ENCODE measurements around the gene GRPR. TPM values are rescaled to one million over a fixed set of nuclear protein-coding genes. Genes with fewer than 3 reads are reported as not detected.

The GRPR gene
- total and polyA plus RNA-seq, 2 of the 13 experiments (the other 11 are each of a cell fraction or from before 2014, with no cell fraction given): 0.04 to 0.05 TPM

DNA sequence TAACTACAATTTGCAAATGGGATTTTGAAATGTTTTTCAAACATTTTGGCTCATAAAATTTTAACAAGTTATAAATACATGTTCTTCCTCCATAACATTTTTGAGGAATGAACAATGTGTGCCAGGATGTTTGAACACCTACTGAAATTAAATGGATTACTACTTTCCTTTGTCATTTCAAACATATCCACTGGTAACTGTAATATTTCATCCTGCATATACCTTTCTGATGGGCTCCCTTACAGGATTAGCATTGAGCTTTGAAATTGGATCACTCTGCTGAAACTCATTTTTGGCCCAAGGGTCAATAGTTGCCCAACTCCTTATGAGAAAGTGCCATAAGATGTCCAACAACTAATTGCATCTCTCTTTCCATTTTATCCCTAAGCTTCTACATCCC lies 17.6 kb downstream of the GRPR start:
- no peak for ATAC-seq
- ChIA-PET POLR2A (no interaction called here), CTCF (ENCODE audit: low intra/inter-chr PET ratio, low total read pairs) (no interaction called here)
- H3K36me3 ChIP-seq (replicated peaks in 1 of 2; ENCODE audit: control insufficient read depth in 1 of 2, insufficient read depth in 2 of 2, low read length in 2 of 2): no peaks in the 10 kb centered on the region
- BruUV-seq (replicated peaks): no TSS peak
- no peak overlapping the region for H3K4me2 ChIP-seq (ENCODE audit: low read depth, low read length)
- no peaks in the 10 kb centered on the region for H3K27me3 ChIP-seq (ENCODE audit: control insufficient read depth in 1 of 2, insufficient read depth in 2 of 2, low read length in 2 of 2)
- no peak for DNase-seq (ENCODE audit: low spot score)
- in situ Hi-C loops (cut with HindIII; ENCODE audit: extremely low pct_ligation_motif_present, low pct_unique_long_range_greater_than_20kb) (no loop called here), intact Hi-C loops (cut with micrococcal nuclease; ENCODE audit: unreplicated experiment) (no loop called here)
- no peaks in the 10 kb centered on the region for H3K79me2 ChIP-seq (ENCODE audit: insufficient read depth, low read length)
- no peak overlapping the region for H3K4me3 ChIP-seq (replicated peaks in 1 of 3; ENCODE audit: insufficient read depth in 1 of 3, low read depth in 2 of 3, low read length in 3 of 3)
- H3K27ac ChIP-seq (ENCODE audit: extremely low read length, insufficient read depth, low read length): no peak overlapping the region
- H3K9me3 ChIP-seq (ENCODE audit: low read length): no peaks in the 10 kb centered on the region
- no peak overlapping the region for H3K9ac ChIP-seq (ENCODE audit: insufficient read depth, low read depth, low read length)
- no peak overlapping the region for H2AFZ ChIP-seq (ENCODE audit: low read length)
- no peaks in the 10 kb centered on the region for H3K4me1 ChIP-seq (ENCODE audit: insufficient read depth, low read length)
- no peak for FAIRE-seq
- H4K20me1 ChIP-seq (ENCODE audit: insufficient read depth, low read length): no peaks in the 10 kb centered on the region
- TF ChIP-seq PLRG1 (conservative IDR thresholded peaks at IDR 0.05) (no peak), SETDB1 (CRISPR knock-in tag; IDR thresholded peaks at IDR 0.05; ENCODE audit: borderline replicate concordance) (no peak), ZFP36L1 (CRISPR knock-in tag; IDR thresholded peaks at IDR 0.05) (no peak), ZNF569 (CRISPR knock-in tag; IDR thresholded peaks at IDR 0.05; ENCODE audit: borderline replicate concordance) (no peak), ZNF562 (CRISPR knock-in tag; IDR thresholded peaks at IDR 0.05; ENCODE audit: borderline replicate concordance) (no peak), HMGA1 (CRISPR knock-in tag; conservative IDR thresholded peaks at IDR 0.05) (no peak), PATZ1 (CRISPR knock-in tag; IDR thresholded peaks at IDR 0.05) (no peak), CREB1 (IDR thresholded peaks at IDR 0.05) (no peak), CREB1 (CRISPR knock-in tag; IDR thresholded peaks at IDR 0.05) (no peak), DR1 (CRISPR knock-in tag; IDR thresholded peaks at IDR 0.05) (no peak), IKZF1 (IDR thresholded peaks at IDR 0.05) (no peak), ZNF280D (CRISPR knock-in tag; IDR thresholded peaks at IDR 0.05) (no peak), ZNF558 (CRISPR knock-in tag; IDR thresholded peaks at IDR 0.05; ENCODE audit: borderline replicate concordance) (no peak), ELF1 (CRISPR knock-in tag; IDR thresholded peaks at IDR 0.05) (no peak), EHMT2 (IDR thresholded peaks at IDR 0.05; ENCODE audit: borderline replicate concordance, low read depth, low read length) (no peak)
- TF ChIP-seq, protein P1, sequence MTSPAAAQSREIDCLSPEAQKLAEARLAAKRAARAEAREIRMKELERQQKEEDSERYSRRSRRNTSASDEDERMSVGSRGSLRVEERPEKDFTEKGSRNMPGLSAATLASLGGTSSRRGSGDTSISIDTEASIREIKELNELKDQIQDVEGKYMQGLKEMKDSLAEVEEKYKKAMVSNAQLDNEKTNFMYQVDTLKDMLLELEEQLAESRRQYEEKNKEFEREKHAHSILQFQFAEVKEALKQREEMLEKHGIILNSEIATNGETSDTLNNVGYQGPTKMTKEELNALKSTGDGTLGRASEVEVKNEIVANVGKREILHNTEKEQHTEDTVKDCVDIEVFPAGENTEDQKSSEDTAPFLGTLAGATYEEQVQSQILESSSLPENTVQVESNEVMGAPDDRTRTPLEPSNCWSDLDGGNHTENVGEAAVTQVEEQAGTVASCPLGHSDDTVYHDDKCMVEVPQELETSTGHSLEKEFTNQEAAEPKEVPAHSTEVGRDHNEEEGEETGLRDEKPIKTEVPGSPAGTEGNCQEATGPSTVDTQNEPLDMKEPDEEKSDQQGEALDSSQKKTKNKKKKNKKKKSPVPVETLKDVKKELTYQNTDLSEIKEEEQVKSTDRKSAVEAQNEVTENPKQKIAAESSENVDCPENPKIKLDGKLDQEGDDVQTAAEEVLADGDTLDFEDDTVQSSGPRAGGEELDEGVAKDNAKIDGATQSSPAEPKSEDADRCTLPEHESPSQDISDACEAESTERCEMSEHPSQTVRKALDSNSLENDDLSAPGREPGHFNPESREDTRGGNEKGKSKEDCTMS (CRISPR knock-in tag; conservative IDR thresholded peaks at IDR 0.05): no peak

Data from HepG2 (cell line).